Activated naive CD4-positive, alpha-beta T cell treated with anti-CD3 and anti-CD28 coated beads, Interleukin-2, amount 50 U/mL, for 24 hours (primary cell): ENCODE measurements around the gene ANKHD1.
"Not testable (repeated sequence)": the region's sequence is repeated elsewhere in the genome, so short reads cannot be mapped to it uniquely, and the experiment has no call there.

Experiments used
- H3K27ac Mint-ChIP-seq: one replicate; pipeline ENCODE4 v1.8.0; 2021; ENCODE audit warnings: mild to moderate bottlenecking, mixed read lengths
- H3K27me3 Mint-ChIP-seq: one replicate; pipeline ENCODE4 v1.8.0; 2021; ENCODE audit warnings: mixed read lengths
- H3K36me3 Mint-ChIP-seq: one replicate; pipeline ENCODE4 v1.8.0; 2021; ENCODE audit warnings: mixed read lengths
- H3K4me1 Mint-ChIP-seq: one replicate; pipeline ENCODE4 v1.8.0; 2021; ENCODE audit warnings: mixed read lengths
- H3K4me3 Mint-ChIP-seq: one replicate; pipeline ENCODE4 v1.8.0; 2021; ENCODE audit warnings: mild to moderate bottlenecking, mixed read lengths
- H3K9me3 Mint-ChIP-seq: one replicate; pipeline ENCODE4 v1.8.0; 2021; ENCODE audit warnings: mixed read lengths

Gene ANKHD1

DNA sequence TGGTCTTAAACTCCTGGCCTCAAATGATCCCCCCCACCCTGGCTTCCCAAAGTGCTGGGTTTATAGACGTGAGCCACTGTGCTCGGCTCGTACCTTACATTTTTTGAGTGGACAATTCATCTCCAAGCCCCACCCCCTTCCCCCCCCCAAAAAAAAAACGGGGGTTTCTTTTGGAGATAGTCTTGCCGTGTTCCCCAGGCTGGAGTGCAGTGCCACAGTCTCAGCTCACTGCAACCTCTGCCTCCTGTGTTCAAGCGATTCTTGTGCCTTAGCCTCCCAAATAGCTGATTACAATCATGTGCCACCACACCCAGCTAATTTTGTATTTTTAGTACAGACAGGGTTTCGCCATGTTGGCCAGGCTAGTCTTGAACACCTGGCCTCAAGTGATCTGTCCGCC lies 31.3 kb downstream of the ANKHD1 start:
- Mint-ChIP-seq H3K4me3 (no peak overlapping the region), H3K36me3 (peaks cover 11% of the 10 kb centered on the region), H3K27me3 (no peaks in the 10 kb centered on the region), H3K4me1 (peaks cover 42% of the 10 kb centered on the region), H3K27ac (peak overlapping the region; percentile 39), H3K9me3 (no peaks in the 10 kb centered on the region)

DNA sequence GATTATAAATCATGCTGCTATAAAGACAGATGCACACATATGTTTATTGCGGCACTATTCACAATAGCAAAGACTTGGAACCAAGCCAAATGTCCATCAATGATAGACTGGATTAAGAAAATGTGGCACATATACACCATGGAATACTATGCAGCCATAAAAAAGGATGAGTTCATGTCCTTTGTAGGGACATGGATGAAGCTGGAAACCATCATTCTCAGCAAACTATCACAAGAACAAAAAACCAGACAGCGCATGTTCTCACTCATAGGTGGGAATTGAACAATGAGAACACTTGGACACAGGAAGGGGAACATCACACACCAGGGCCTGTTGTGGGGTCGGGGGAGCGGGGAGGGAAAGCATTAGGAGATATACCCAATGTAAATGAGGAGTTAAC lies 55.7 kb downstream of the ANKHD1 start:
- not testable (repeated sequence) for H3K4me3 Mint-ChIP-seq, H3K27ac Mint-ChIP-seq, H3K9me3 Mint-ChIP-seq, H3K27me3 Mint-ChIP-seq, H3K4me1 Mint-ChIP-seq
- peaks cover 31% of the 10 kb centered on the region for H3K36me3 Mint-ChIP-seq

DNA sequence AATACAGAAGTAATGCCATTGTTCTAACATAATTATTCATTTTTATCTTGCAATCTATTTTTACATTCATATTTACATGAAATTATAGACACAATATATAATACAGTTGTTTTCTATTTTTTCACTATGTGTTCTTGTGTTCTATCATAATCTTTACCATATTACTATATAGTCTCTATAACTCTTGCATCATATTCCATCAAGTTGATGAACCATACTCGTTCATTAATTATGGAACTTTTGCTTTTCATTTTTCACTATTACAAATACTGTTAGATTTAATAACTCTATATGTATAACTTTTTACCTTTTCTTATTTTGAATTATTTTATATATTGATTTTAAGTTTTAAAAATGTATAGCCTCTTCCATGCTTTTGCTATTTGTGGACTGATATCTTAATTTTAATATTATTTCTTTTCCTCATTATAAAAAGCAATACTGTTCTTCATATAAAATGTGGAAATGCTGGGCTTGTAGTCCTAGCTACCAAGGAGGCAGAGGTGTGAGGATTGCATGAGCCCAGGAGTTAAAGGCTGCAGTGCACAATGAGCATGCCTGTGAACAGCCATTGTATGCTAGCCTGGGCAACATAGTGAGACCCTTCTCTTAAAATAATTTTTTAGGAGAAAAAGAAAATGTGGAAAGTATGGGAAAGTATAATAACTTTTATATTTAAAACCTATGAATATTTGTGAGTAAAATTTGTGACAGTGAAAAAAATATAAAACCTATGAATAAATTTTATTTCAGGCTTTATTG lies 65.5 kb downstream of the ANKHD1 start:
- no peak overlapping the region for H3K4me3 Mint-ChIP-seq
- H3K4me1 Mint-ChIP-seq = peaks cover 4% of the 10 kb centered on the region
- H3K9me3 Mint-ChIP-seq = no peaks in the 10 kb centered on the region
- no peaks in the 10 kb centered on the region for H3K27me3 Mint-ChIP-seq
- peaks cover 17% of the 10 kb centered on the region for H3K36me3 Mint-ChIP-seq
- peak overlapping the region; percentile 35 for H3K27ac Mint-ChIP-seq

DNA sequence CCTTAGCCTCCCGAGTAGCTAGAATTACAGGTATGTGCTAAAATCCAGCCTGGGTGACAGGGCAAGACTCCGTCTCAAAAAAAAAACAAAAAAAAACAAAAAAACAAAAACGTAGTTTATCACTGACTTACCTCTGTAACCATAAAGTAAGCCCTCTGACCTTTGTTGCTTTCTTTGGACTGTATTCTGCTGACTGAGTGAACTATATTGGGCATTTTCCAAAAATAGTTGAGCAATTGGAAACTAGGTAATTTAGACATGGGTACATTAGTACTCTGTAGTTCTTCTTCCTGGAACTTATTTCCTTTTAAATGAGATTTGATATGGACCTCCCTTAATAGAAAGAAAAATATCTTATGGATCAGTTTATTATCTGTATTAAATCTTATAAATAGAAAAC lies 66.6 kb downstream of the ANKHD1 start:
- Mint-ChIP-seq H3K27me3 (no peaks in the 10 kb centered on the region), H3K36me3 (peaks cover 14% of the 10 kb centered on the region), H3K9me3 (no peaks in the 10 kb centered on the region), H3K27ac (peak overlapping the region; percentile 65), H3K4me1 (peaks cover 4% of the 10 kb centered on the region), H3K4me3 (no peak overlapping the region)

DNA sequence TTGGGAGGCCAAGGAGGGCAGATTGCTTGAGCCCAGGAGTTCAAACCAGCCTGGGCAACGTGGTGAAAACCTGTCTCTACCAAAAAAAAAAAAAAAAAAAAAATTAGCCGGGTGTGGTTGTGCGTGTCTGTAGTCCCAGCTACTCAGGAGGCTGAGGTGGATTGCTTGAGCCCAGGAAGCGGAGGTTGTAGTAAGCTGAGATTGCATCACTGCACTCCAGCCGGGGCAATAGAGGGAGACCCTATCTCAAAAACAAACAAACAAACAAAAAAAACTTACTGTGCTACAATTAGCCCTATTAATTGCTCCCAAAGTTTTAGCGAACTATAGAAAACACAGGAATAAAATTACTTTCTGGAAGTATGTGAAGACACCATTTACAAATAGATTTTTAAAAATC lies 67.6 kb downstream of the ANKHD1 start:
- Mint-ChIP-seq H3K27me3 (no peaks in the 10 kb centered on the region), H3K4me1 (peaks cover 4% of the 10 kb centered on the region), H3K9me3 (no peaks in the 10 kb centered on the region), H3K27ac (no peak overlapping the region), H3K36me3 (peaks cover 15% of the 10 kb centered on the region), H3K4me3 (no peak overlapping the region)

DNA sequence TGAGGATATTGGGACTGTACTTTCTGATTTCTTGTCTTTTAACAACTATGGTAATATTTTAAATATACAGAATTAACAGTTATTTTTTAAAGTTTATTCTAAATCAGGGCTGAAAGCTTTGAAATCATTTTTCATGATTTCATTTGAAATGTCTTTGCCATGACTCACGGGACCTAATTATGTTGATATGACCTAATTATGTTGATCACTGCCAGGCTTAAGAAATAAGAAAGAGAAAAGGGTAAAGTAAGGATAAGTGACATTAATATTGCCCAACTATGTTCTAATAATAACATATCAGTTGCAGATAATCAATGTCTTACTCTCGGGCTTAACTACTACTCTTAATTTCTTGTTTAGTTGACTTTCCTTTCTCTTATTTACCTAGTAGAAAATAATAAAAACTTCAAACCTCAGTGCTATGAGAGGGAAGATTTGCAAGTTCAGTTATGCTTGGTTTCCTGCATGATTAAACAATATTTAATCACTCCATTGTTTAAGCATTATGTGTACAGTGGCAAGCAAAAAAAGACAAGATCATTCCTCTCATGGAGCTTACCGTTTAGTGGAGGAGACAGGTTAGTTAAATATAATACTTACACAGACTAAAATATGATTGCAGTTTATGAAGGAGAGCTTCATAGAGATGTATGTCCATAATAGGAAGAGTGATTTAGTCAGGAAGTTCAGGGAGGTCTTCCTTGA lies 78.8 kb downstream of the ANKHD1 start:
- no peak overlapping the region for H3K4me3 Mint-ChIP-seq

DNA sequence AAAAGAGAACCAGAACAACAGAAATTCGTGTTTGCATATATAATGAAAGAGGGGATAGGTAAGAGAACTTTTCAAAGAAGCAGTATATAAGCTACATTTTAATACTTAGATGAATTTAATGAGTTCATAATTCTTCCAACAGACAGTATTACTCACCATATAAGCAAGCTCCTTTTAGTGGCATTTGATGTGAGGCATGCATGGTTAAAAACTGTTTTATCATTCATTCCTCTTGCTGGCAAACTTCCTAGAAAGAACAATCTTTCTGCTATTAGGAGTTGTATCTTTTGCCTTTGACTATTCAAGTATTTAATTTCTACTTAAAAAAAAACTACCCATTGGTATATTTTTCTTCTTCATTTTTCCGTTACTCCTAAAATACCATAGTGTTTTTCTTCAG lies 80.1 kb downstream of the ANKHD1 start:
- H3K4me1 Mint-ChIP-seq = no peaks in the 10 kb centered on the region
- no peaks in the 10 kb centered on the region for H3K9me3 Mint-ChIP-seq
- no peak overlapping the region for H3K27ac Mint-ChIP-seq
- H3K27me3 Mint-ChIP-seq = no peaks in the 10 kb centered on the region
- H3K4me3 Mint-ChIP-seq = no peak overlapping the region
- H3K36me3 Mint-ChIP-seq = peaks cover 6% of the 10 kb centered on the region

More for the DNA sequence above, 78.8 kb downstream of the ANKHD1 start:
- H3K36me3 Mint-ChIP-seq = peaks cover 3% of the 10 kb centered on the region
- H3K27ac Mint-ChIP-seq = peak overlapping the region; percentile 17
- H3K4me1 Mint-ChIP-seq = no peaks in the 10 kb centered on the region
- no peaks in the 10 kb centered on the region for H3K9me3 Mint-ChIP-seq
- H3K27me3 Mint-ChIP-seq = no peaks in the 10 kb centered on the region

DNA sequence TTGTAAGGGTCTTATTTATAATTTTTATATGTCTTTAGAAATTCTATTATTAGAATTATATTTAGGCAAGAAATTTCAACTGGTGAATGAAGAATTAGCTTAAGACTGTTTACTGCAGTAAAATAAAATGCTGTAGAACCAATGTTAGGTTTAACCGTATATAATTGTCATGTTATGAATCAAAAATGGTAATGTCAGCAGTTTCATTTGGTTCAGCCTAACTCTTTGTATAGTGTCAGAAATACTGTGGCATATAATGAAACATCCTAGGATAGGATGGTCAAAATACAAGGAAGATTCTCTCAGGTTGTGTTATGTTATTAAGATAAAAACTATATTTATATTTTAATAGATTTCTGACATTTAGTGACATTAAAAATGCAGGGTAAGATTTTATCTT lies 81.4 kb downstream of the ANKHD1 start:
- no peaks in the 10 kb centered on the region for H3K4me1 Mint-ChIP-seq
- H3K27me3 Mint-ChIP-seq = no peaks in the 10 kb centered on the region
- H3K9me3 Mint-ChIP-seq = no peaks in the 10 kb centered on the region
- peaks cover 9% of the 10 kb centered on the region for H3K36me3 Mint-ChIP-seq
- H3K27ac Mint-ChIP-seq = no peak overlapping the region
- no peak overlapping the region for H3K4me3 Mint-ChIP-seq

DNA sequence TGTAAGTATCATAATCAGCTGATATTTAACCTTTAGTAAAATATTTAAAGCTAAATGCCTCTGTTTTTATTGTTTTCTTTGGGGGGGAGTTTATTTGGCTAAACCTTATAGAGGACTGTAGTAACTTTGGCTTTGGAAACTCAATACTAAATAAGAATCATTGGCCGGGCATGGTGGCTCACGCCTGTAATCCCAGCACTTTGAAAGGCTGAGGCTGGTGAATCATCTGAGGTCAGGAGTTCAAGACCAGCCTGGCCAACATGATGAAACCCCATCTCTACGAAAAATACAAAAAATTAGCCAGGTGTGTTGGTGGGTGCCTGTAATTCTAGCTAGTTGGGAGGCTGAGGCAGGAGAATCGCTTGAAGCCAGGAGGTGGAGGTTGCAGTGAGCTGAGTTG lies 86.5 kb downstream of the ANKHD1 start:
- not testable (repeated sequence) for H3K27me3 Mint-ChIP-seq, H3K9me3 Mint-ChIP-seq, H3K4me1 Mint-ChIP-seq, H3K27ac Mint-ChIP-seq, H3K4me3 Mint-ChIP-seq
- H3K36me3 Mint-ChIP-seq = peaks cover 12% of the 10 kb centered on the region

DNA sequence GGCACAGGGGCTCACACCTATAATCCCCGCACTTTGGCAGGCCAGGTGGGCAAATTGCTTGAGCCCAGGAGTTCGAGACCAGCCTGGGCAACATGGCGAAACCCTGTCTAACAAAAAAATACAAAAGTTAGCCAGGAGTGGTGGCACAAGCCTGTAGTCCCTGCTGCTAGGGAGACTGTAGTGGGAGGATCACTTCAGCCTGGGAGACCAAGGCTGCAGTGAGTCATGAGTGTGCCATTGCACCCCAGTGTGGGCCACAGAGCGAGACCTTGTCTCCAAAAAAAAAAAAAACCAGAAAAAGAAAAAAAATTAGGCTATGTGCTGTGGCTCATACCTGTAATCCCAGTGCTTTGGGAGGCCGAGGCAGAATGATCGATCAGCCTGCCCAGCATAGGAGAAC lies 87.3 kb downstream of the ANKHD1 start:
- Mint-ChIP-seq H3K9me3 (no peaks in the 10 kb centered on the region), H3K4me1 (peaks cover 4% of the 10 kb centered on the region), H3K4me3 (no peak overlapping the region), H3K27me3 (no peaks in the 10 kb centered on the region), H3K36me3 (peaks cover 12% of the 10 kb centered on the region), H3K27ac (no peak overlapping the region)

DNA sequence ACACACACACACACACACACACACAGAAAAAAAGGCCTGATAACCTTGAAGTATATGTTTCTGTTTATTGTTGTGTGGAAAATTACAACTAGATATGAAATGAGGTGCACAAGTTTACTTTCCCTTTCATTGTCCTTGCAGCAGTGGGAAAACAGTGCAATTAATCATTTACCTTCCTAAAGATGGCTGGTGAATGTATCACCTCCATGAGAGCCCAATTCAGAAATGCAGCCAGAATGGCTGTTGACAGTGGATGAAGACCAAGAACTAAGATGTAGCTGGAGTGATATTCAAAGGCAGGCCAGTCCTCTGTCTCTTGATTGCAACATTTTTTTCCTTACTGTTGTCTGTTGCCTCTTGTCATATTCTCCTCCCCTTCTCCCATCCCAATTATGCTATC lies 96.3 kb downstream of the ANKHD1 start:
- H3K4me1 Mint-ChIP-seq = peaks cover 21% of the 10 kb centered on the region
- no peak overlapping the region for H3K27ac Mint-ChIP-seq
- peaks cover 12% of the 10 kb centered on the region for H3K36me3 Mint-ChIP-seq
- no peaks in the 10 kb centered on the region for H3K9me3 Mint-ChIP-seq
- H3K4me3 Mint-ChIP-seq = no peak overlapping the region
- no peaks in the 10 kb centered on the region for H3K27me3 Mint-ChIP-seq

DNA sequence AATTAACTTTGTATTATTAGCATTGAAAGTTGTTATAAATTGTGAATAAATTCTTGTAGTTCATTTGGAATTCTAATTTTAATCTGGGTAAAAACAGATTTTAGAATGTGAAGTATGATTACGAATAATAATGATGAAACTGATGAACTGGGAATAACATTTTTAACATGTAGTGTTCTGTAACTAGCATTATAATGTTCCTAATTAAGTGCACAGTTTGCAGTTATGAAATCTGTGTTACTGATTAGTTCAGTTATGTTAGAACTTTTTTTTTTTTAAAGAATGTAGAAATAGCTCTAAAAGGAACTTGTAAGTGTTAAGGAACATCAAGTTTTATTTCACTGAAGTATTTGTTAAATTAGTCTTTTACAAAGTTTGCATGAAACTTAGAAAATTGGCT lies 97.0 kb downstream of the ANKHD1 start:
- Mint-ChIP-seq H3K9me3 (no peaks in the 10 kb centered on the region), H3K4me1 (peaks cover 19% of the 10 kb centered on the region), H3K27me3 (no peaks in the 10 kb centered on the region), H3K4me3 (no peak overlapping the region), H3K36me3 (peaks cover 12% of the 10 kb centered on the region), H3K27ac (no peak overlapping the region)

DNA sequence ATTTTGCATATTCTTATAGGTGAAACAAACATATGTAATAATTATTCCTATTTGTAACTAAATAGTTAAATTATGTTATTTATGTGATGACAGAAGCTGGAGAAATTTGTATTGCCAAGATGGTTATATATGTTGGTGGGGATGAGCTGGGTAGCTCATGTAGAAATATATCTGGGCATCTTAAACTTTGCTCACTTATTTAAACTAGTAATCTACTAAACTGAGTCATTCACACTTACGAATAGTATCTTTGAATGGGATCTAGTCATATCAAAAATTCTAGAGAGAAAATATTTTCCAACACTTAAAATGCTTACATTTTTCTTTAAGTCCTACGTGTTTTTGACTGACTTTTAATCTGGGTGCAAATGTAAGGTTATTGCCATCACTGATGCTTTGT lies 101.2 kb downstream of the ANKHD1 start:
- H3K9me3 Mint-ChIP-seq = no peaks in the 10 kb centered on the region
- H3K27ac Mint-ChIP-seq = no peak overlapping the region
- H3K36me3 Mint-ChIP-seq = peaks cover 11% of the 10 kb centered on the region
- H3K4me3 Mint-ChIP-seq = no peak overlapping the region
- H3K27me3 Mint-ChIP-seq = no peaks in the 10 kb centered on the region
- H3K4me1 Mint-ChIP-seq = peaks cover 5% of the 10 kb centered on the region

DNA sequence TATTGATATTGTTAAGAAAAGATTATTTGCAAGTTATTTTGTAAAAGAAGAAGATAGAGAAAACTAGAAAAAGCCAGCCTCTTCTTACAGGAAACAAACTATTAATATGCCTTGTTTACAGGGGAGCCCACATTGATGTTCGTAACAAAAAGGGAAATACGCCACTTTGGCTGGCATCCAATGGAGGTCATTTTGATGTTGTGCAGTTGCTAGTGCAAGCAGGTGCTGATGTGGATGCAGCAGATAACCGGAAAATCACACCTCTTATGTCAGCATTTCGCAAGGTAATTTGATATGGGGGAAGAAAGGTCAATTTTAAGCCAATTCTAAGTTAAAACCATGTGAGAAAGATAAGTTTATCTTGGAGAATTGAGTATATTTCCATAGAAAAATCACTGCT lies 108.3 kb downstream of the ANKHD1 start:
- Mint-ChIP-seq H3K36me3 (peaks cover 17% of the 10 kb centered on the region), H3K4me3 (no peak overlapping the region), H3K27ac (no peak overlapping the region), H3K4me1 (no peaks in the 10 kb centered on the region), H3K9me3 (no peaks in the 10 kb centered on the region), H3K27me3 (no peaks in the 10 kb centered on the region)

DNA sequence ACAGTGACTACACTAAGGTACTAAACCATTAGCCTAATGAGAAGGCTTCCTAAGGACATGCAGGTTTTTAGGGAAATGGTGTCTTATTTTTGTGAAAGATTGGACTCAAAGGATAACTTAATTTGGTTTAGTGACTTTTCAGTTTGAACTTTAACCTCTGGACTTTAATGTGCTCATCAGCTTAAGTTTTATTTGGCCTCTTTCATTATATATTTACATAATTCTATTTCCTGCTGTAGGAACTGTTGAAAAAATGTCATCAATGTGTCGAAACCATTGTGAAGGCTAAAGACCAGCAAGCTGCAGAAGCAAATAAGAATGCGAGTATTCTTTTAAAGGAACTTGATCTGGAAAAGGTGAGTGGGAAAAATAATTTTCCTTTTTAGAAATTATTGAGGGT lies 111.5 kb downstream of the ANKHD1 start:
- Mint-ChIP-seq H3K27ac (no peak overlapping the region), H3K4me1 (no peaks in the 10 kb centered on the region), H3K36me3 (peaks cover 16% of the 10 kb centered on the region), H3K9me3 (no peaks in the 10 kb centered on the region), H3K27me3 (no peaks in the 10 kb centered on the region), H3K4me3 (no peak overlapping the region)

DNA sequence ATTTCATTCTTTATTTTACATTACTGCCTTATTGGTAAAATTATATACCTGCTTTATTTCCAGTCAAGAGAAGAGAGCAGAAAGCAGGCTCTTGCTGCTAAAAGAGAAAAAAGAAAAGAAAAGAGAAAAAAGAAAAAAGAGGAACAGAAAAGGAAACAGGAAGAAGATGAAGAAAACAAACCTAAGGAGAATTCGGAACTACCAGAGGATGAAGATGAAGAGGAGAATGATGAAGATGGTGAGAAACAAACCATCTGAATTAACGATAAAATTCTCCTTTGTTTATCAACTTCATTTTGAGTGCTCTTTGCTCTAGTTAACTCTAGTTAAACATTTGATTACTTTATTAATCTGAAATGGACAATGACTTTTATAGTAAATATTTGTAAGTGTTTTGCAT lies 122.4 kb downstream of the ANKHD1 start:
- Mint-ChIP-seq H3K9me3 (no peaks in the 10 kb centered on the region), H3K27ac (no peak overlapping the region), H3K4me1 (no peaks in the 10 kb centered on the region), H3K27me3 (no peaks in the 10 kb centered on the region), H3K4me3 (no peak overlapping the region), H3K36me3 (peaks cover 14% of the 10 kb centered on the region)
